SK-N-SH (cell line): Measurements from ENCODE around the gene CCN5.

Source experiments
- CTCF ChIP-seq: fragments of 200-600 bp; sonication (generic); IDR thresholded peaks from 2 replicates; pipeline ENCODE4 v1.6.1; 2017; ENCODE audit warnings: antibody characterized with exemption, mild to moderate bottlenecking, moderate library complexity
- NRF1 ChIP-seq: IDR thresholded peaks from 2 replicates; pipeline ENCODE4 v1.6.1; 2012; ENCODE audit warnings: low read depth, mild to moderate bottlenecking, low read length
- POLR2AphosphoS5 ChIP-seq: IDR thresholded peaks from 2 replicates; pipeline ENCODE4 v1.6.1; 2012; ENCODE audit warnings: low read depth, low read length
- RAD21 ChIP-seq: IDR thresholded peaks from 2 replicates; pipeline ENCODE4 v1.6.1; 2012; ENCODE audit warnings: mild to moderate bottlenecking, low read length
- USF1 ChIP-seq: IDR thresholded peaks from 2 replicates; pipeline ENCODE4 v1.4.0; 2012; ENCODE audit warnings: low read depth, borderline replicate concordance
- YY1 ChIP-seq: IDR thresholded peaks from 2 replicates; pipeline ENCODE4 v1.4.0; 2012; ENCODE audit warnings: low read depth, mild to moderate bottlenecking
- ZBTB33 ChIP-seq: IDR thresholded peaks from 2 replicates; pipeline ENCODE4 v1.4.0; 2012; ENCODE audit warnings: low read depth, borderline replicate concordance

GRCh38 chr20:44701118-44701857, 13.9 kb upstream of the CCN5 start:
- TF ChIP-seq CTCF, result no peak
- TF ChIP-seq ZBTB33, result no peak
- no peak for TF ChIP-seq POLR2AphosphoS5
- TF ChIP-seq RAD21, result no peak
- no peak for TF ChIP-seq USF1
- TF ChIP-seq NRF1, result no peak
- no peak for TF ChIP-seq YY1
